GM19023 (cell line): Measurements from ENCODE around the gene GLRX.
"Not testable (repeated sequence)": the region's sequence is repeated elsewhere in the genome, so short reads cannot be mapped to it uniquely, and the experiment has no call there.

Source experiments
- ATAC-seq: cut with Tn5 transposase; IDR thresholded peaks from one replicate; pipeline ENCODE4 v1.9.1; 2021; ENCODE audit warnings: mild to moderate bottlenecking, moderate library complexity; ENCODE audit not compliant: unreplicated experiment

GLRX gene

DNA sequence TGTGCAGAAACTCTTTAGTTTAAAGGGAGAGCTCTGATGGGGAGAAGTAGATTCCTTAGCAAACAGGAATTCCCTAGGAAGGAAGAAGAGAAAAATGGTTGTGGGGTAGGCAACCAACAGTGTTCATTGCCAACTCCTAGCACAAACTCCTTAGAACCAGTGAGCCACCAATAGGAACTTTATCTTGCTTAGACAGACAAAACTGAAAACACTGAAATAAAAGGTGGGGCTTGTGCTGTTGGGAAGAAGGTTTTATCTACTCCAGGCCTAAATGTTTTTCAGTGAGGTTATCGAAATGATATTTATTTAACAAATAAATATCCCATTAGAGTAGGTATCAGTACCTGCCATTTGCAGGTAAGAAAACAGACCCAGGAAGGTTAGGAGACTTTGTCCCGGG, 7.7 kb upstream of the GLRX start:
- ATAC-seq: no peak

DNA sequence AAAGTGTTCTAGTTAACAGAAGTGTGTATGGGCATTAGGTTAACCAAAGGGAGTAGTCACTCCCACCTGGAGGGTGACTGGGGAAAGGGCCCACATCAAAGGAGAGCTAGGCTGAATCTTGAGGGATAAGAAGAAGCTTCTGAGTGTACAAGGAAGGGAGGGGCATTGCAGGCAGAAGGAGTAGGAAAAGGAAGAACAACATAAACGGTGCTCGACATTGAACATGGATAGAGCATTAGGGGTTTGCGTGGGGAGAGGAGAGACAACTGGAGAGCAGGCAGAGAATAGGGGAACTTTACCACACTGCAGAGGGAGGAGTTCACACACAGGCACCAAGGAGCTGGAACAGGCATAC, 5.3 kb upstream of the GLRX start:
- ATAC-seq: no peak

DNA sequence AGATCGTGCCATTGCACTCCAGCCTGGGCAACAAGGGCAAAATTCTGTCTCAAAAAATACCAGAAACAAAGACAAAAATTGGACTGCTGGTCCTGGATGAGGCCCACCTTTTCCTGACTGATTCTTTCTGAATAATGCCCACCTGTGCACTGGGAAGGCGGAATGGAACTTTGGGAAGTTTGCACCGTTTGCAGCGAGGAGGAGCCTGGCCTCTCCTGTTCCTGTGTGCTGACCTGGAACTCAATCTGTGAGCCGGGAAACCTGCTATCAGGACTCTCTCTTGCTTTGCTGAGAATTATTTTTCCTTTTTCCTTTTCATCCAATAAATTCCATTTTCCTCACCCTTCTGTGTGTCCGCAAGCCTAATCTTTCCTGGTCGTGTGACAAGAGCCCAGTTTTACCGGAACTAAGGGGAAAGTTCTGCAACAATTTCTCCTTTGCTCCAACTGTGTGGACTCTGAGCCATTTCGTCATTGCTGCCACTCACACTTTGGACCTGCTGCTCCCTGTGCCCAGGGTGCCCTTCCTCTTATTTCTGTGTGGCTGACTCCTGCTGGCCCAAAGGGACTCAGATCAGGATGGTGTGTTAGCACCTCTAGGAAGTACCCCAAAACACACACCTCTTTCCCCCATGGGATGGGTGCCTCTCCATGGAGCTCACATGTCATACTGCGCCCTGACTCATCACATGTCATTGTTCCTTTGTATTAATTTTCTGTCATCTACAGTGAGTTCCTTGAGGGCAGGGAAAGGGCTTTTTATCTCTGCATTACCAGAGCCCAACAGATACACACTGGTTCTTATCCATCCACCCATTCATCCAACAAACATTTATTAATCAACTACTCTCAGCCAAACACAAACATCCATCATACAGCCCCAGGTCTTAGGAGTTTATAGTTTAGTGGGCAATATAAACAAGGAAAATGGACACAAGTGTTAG, 4.7 kb upstream of the GLRX start:
- ATAC-seq: no peak

DNA sequence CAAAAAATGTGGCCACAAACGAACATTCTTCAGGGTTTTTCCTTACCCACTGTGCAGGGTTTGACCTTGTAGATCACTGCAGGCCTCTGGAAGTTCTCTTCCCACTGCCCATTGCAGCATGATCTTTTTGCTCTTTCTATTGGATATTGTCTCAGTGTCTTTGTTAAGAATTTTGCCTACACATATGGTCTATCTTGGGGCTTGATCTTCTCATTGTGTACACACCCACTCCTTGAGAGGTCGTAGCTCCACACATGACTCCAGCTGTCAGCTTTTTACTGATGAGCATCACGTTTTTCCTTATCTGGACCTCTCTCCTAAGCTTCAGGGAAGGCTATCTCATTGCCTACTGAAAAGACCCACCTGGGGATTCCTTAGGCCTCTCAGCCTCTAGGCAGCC, 3.0 kb upstream of the GLRX start:
- ATAC-seq: no peak

DNA sequence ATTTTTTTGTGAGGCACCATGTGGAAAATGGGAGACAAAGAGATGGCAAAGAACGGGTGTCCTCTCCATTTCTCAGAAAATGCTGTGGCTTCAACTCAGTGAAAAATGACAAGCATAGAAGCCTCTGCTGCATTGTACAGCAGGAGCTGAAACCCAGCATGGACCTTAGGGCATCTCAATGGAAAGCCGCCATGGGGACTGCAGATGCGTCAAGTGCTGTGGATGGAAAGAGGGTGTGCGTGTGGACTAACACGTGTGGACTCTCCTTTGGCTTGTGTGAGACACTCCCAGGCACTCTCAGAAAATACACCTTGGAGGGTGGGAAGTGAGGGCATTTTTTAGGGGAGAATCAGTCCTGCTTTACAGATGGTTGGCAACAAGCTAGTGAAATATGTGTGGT, 2.2 kb upstream of the GLRX start:
- ATAC-seq: no peak

DNA sequence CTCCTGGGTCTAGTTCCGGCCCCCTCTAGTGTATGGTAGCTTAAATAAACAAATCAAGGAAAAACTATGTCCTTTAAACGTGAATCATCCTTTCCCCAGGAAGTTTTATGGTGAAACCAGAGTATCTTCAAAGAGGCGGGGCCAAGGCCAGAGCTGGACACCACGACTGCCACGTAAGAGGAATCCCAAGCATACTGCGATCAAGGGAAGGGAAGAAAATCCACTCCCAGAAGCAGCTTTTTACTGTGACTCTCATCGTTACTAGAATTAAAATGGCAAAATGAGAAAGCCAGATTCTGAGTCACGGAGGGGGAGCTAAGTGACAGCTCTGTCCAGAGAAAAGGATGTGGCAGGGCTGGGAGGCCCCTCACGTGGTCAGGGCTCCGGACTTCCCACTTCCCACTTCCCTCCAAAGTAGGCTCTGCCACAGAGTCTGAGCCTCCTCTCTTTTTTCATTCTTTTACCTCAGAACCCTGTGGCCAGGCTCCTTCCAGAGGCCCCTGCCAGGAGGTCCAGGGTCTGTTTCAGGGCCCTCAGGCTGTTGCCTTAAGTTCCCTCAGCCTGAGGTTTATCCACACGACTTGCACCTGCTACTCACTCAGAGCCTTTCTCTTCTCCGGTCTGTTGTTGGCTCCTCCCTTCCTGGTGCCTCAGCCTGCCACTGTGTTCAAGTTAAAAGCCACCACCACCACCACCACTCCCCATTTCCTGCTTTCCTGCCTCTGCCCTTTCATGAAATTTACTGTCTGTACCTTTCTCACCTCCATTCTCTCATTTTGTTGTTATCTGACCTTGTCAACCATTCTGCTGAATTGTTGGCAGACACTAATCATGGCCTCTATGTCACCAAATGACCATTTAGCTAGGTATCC, 1.4 kb upstream of the GLRX start:
- ATAC-seq: peak; percentile 45

DNA sequence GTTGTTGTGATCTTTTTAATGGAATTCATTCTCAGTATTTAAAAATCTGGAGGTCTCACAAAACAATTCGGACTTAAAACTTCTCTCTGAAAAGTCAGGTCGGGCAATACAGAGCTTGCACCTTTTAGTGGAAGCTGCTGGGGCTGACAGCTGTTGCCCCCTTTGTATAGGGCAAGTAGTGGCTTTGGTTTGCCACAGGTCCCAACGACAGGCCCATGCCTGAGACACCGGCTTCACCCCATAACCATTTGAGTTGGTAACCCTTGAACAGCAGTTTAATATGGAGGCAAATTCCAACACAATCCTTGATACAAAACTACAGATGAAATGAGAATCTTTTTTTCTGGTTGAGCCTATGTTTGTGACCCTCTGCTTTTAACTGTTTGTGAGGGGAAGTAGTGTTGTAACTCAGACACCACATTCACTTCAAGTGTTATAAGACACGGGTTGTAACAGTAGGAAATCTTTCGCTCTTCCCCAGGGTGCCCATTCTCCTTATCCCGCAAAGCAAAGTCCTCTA, 752 bp upstream of the GLRX start:
- no peak for ATAC-seq

DNA sequence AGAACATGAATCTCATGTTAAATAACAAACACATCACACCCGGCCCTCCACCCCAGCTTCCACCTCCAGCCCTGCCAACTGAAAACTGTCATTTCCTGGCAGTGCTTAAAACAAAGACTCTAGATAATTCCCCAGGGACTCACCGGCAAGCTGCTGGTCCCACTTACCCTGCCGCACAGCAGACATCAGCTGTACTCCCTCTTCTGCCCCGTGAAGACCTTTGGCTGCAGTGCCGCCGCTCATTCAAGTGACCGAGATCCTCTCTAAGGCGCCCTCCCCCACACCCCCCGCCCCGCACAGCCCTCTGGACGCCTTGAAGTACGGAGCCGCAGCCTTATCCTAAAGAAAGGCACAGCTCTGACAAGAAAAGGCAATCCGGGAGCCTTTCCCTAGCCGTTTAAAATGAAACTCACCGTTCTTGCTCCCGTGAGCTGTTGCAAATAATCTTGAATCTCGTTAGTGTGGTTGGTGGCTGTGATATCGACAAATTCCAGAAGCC, 434 bp downstream of the GLRX start:
- peak; percentile 39 for ATAC-seq

DNA sequence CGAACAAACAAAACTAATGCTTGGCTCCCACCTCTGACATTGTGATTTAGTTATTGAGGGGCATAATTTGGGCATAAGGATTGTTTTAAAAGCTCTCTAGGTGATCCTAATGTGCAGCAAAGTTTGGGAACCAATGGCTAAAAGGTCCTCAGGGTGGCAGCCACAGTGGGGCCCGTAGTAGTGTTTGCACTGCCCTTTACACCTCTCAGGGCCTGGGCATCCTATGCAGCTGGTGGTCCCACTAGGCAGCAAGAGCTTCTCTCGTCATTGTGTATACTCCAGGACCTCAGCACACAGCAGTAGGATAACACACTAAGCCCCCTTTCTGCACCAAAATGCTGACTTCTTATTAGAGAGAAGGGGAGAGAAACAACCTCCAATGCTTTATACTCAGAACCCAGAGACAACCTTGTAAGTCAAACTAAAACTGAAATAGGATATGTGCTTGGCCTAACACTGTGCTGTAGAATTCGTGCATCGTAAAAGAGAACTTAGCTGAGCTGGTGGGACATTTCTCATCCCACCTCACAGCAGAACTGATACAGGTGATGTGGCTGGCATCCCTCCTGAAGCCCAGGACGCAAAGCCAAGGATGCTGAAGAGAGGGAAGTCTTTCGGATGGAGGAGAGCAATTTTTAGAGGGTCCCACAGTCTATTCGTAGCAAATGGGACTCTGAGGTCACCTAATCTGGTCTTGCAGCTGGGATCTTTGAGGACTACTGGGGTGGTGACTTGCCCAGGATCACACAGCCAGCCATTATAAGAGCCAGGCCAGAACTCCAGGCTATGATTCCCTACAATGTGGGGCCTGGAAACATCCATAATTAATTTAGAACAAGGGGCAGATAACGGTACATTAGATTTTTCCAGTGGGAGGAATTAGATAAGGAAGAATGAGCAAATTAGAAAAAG, 1.2 kb downstream of the GLRX start:
- ATAC-seq: no peak

DNA sequence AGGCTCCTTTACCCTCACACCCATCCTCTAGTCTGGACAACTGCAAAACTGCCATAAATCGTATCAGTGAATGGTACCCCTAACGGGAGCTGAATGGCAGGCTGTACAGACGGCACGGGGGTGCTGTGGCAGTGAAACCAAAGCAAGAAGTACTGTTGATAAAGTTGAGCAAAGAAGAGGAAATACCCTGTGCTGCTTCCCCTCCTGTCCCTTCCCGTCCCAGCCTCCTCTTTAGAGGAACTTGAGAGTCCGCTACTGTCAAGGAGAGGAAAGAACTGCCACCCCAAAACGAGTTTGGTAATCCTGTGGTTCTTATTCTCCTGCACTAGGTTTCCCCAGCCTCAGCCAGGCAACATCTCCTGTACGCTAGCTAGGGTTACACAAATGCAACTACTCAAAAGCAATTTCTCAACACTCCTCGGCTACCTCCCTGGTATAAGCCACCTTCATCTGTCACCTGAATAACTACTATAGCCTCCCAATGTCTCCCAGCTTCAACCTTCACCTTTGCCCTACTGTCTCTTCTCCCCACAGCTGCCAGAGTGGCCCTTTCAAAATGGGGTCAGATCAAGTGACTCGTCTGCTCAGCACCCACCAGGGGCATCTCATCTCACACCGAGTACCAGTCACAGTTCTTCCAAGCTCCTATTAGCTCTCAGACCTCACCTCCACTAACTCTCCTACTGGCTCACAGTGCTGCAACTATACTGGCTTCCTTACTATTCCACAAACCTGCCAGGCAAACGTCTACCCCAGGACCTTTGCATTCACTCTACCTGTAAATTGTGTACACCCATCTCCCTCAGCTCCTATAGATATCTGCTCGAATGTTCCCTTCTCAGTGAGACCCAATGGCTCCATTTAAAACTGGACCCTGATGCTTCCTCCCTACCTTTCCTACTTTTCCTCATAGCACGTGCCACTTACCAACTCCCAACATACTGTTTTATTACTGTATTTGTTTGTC, 4.1 kb downstream of the GLRX start:
- ATAC-seq: no peak

DNA sequence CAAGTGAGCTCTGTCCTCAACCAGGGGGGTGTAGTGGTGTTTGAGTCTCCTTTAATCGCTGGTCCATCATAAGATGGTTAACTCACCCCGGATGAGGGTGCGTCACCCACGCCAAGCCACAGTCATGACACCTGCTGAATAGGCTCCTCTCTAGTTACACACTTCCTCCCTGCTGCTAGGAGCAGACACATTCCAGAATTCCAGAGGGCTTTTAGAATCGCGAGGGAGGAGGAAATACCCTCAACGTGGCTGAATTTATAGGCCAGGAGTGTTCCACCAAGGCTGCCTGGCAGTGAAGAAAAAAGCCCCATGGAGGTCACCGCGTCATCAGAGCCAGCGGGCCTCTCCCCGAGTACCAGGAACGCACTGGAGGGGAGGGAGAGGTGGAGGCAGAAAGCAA, 5.1 kb downstream of the GLRX start:
- ATAC-seq: no peak

DNA sequence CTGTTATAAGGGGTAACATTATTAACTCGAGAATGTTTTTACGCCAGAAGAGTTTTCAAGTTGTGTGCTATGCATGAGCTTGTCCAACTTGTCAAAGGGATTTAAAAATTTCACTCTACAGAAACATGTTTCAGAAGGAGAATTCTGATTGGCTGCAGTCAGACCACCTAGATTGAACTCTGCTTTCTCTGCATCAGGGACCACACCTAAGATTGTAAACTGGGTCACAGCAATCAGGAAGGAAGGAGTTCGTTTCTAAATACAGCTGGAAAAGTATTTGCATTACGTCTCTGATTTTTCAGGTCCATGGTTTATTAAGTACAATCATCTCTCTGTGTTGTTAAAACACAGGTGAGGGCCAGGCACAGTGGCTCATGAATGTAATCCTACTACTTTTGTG, 5.8 kb downstream of the GLRX start:
- no peak for ATAC-seq

DNA sequence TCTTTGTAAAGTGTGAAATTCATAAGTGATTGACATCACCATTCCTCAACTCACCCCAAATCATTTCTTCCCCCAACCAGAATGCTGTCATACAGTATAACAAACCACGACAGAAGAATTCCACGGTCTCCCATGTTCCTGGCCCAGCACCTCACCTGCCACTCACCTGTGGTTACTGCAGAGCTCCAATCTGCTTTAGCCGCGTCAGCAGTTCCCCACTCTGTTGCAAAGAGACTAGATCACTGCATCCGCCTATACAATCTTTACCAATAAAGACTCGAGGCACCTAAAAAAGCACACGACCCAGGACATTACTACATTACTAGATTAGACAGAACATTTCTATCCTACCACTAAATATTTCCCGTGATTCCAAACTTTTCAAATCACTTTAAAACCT, 6.2 kb downstream of the GLRX start:
- ATAC-seq: no peak

DNA sequence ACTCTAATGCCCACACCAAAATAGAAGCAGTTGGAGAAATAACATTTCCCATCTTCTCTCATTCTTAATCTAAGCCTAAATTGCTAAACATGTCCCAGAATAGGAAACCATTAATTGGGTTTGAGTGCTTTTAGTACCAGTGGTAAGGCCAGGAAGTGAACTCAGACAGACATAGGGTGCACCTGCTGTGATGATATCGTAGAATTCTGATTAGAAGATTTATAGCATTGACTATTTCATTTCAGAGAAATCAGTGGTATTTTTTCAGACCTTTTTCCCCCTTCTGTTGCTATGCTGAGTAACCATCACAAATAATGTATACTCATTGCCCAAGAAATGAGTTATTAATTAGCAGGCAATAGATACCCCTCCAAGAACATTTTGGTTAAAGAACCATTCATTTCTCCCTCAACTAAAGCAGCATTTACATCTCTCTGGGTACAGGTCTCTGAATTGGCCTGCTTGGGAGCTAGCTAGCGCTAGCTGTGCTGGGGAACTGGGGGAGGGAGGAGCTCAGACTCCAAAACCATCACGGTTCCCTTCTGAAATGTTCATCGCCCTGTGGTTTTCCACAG, 7.3 kb downstream of the GLRX start:
- no peak for ATAC-seq

DNA sequence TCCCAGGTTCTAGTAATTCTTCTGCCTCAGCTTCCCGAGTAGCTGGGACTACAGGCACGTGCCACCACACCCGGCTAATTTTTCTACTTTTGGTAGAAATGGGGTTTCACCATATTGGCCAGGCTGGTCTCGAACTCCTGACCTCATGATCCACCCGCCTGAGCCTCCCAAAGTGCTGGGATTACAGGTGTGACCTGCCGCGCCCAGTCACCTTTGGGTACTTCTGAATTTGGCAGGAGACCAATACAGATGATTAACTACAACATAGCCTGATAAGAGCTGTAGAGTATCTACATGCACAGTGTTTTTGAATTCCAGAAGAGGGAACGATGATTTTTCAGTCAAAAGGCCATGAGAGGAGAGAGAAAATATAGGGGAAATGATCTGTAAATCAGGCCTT, 9.5 kb downstream of the GLRX start:
- ATAC-seq: not testable (repeated sequence)

DNA sequence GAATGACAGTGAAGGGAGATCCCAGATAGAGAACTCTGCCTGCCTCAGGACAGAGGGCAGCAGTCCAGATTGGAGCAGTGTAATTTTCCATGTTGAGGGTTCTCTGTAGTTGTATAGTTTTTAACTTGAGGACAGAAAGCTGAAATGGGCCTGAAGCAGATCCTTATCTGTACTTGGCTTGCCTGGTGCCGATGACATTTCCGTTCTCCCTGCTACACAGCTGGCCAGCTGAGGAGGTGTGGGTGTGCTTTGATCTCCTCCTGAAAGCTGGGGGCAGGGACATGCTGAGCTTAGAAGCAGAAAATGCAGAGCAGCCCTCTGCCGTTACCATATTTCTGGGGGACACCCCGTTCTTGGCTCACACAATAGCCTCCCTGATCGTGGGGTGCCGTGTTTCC, 10.5 kb downstream of the GLRX start:
- ATAC-seq: no peak

DNA sequence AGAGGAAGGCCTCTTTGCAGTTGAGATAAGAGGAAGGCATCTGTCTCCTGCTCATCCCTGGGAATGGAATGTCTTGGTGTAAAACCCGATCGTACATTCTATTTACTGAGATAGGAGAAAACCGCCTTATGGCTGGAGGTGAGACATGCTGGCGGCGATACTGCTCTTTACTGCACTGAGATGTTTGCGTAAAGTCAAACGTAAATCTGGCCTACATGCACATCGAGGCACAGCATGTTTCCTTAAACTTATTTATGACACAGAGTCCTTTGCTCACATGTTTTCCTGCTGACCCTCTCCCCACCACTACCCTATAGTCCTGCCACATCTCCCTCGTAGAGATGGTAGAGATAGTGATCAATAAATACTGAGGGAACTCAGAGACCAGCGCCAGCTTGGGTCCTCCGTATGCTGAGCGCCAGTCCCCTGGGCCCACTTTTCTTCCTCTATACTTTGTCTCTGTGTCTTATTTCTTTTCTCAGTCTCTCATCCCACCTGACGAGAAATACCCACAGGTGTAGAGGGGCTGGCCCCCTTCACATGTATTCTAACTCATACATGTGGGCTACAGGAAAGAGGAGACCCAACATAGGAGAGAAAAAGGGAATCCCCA, 11.0 kb downstream of the GLRX start:
- ATAC-seq: not testable (repeated sequence)

DNA sequence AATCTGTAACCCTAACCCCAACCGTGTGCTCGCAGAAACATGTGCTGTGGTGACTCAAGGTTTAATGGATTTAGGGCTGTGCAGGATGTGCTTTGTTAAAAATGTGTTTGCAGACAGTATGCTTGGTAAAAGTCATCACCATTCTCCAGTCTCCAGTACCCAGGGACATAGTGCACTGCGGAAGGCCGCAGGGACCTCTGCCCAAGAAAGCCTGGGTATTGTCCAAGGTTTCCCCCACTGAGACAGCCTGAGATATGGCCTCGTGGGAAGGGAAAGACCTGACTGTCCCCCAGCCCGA, 11.5 kb downstream of the GLRX start:
- ATAC-seq: not testable (repeated sequence)
